Tibial nerve (tissue), 4 donors: ENCODE measurements around the gene ILDR2. TPM values are rescaled to one million over a fixed set of nuclear protein-coding genes. Genes with fewer than 3 reads are reported as not detected.

Experiments
- DNase-seq, 2 donors: peaks; one replicate each; pipeline ENCODE4 v3.0.0-alpha.2; 2019; ENCODE audit warnings: low spot score in 2 of 2
- H3K27ac ChIP-seq, 4 donors: fragments of 200-600 bp; sonication (generic) in 3 of 4; one replicate each; pipeline ENCODE4 v1.5.1; 2017 to 2019; ENCODE audit warnings: mild to moderate bottlenecking in 1 of 4
- H3K27me3 ChIP-seq, 2 donors: fragments of 200-600 bp; sonication (generic) in 1 of 2; one replicate each; pipeline versions ENCODE4 v1.5.1 to v1.6.0; 2017 to 2019
- H3K36me3 ChIP-seq, 3 donors: fragments of 200-600 bp; sonication (generic); one replicate each; pipeline ENCODE4 v1.5.1; 2018 to 2019
- H3K4me1 ChIP-seq, 4 donors: fragments of 200-600 bp; sonication (generic) in 3 of 4; one replicate each; pipeline ENCODE4 v1.5.1; 2017 to 2019
- H3K4me3 ChIP-seq, 4 donors: fragments of 200-600 bp; sonication (generic) in 3 of 4; one replicate each; pipeline ENCODE4 v1.5.1; 2017 to 2019; ENCODE audit warnings: mild to moderate bottlenecking in 1 of 4, moderate library complexity in 1 of 4
- H3K9me3 ChIP-seq, 4 donors: fragments of 200-600 bp; sonication (generic) in 3 of 4; one replicate each; pipeline ENCODE4 v1.5.1; 2017 to 2019
- CTCF ChIP-seq, 5 experiments: fragments of 200-600 bp in 3 of 5; fragments of 450-650 bp in 2 of 5; sonication (generic) in 3 of 5; IDR thresholded peaks; one replicate each; pipeline ENCODE4 v1.5.1; 2016 to 2019; ENCODE audit warnings: antibody characterized with exemption in 5 of 5, mild to moderate bottlenecking in 3 of 5, moderate library complexity in 2 of 5
- EP300 ChIP-seq, 2 donors: sonication (generic); formaldehyde crosslinking; IDR thresholded peaks; one replicate each; pipeline ENCODE4 v1.6.1; 2017; ENCODE audit warnings: antibody characterized with exemption in 2 of 2, mild to moderate bottlenecking in 1 of 2
- POLR2A ChIP-seq, 2 donors: fragments of 450-650 bp; IDR thresholded peaks; one replicate each; pipeline ENCODE4 v1.6.1; 2017; ENCODE audit warnings: antibody characterized with exemption in 2 of 2, mild to moderate bottlenecking in 2 of 2, moderate library complexity in 2 of 2
- WGBS, 2 donors: methylation state at CpG; one replicate each; pipeline ENCODE4 v1.1.5; 2018; 5-methylcytosine and 5-hydroxymethylcytosine counted together
- total RNA-seq, 4 donors: library from RNA; depleted of rRNA; stranded (reverse); fragments of >200 nt; gene quantifications; one replicate each; pipeline ENCODE4 v1.1.0, GENCODE V29; 2016

Gene ILDR2
- total RNA-seq, 4 donors from 2014 or later: 4.4 to 6.7 (median 5.7) TPM

- H3K27me3 ChIP-seq: no peaks in the 10 kb centered on the region
- WGBS, 2 donors: 62 to 69% methylated on average over 3 of the region's 3 CpGs
- no peak for DNase-seq
- TF ChIP-seq EP300 (IDR thresholded peaks at IDR 0.05) (no peak), POLR2A (IDR thresholded peaks at IDR 0.05) (no peak), CTCF (IDR thresholded peaks at IDR 0.05) (no peak)
- no peak overlapping the region for H3K4me3 ChIP-seq
- H3K9me3 ChIP-seq: peaks cover 0 to 7% (median 0%) of the 10 kb centered on the region in 4 donors
- H3K36me3 ChIP-seq: no peaks in the 10 kb centered on the region
- H3K4me1 ChIP-seq: peaks cover 0 to 2% (median 0%) of the 10 kb centered on the region in 4 donors
- no peak overlapping the region for H3K27ac ChIP-seq
Observed at GRCh38 chr1:166906647-166907046, 68.7 kb downstream of the ILDR2 start.

- peaks cover 0 to 5% (median 0%) of the 10 kb centered on the region in 4 donors for H3K4me1 ChIP-seq
- no peaks in the 10 kb centered on the region for H3K36me3 ChIP-seq
- 74 to 76% methylated on average over 3 of the region's 3 CpGs for WGBS, 2 donors
- H3K27me3 ChIP-seq: no peaks in the 10 kb centered on the region
- no peak for DNase-seq
- no peak for TF ChIP-seq CTCF (IDR thresholded peaks at IDR 0.05)
- TF ChIP-seq POLR2A (IDR thresholded peaks at IDR 0.05): no peak
- TF ChIP-seq EP300 (IDR thresholded peaks at IDR 0.05): no peak
- no peak overlapping the region for H3K4me3 ChIP-seq
- no peaks in the 10 kb centered on the region for H3K9me3 ChIP-seq
- H3K27ac ChIP-seq: no peak overlapping the region
Observed at GRCh38 chr1:166905900-166906299, 69.4 kb downstream of the ILDR2 start.

- H3K4me3 ChIP-seq: no peak overlapping the region
- no peak for DNase-seq
- no peak overlapping the region for H3K27ac ChIP-seq
- whole genome bisulfite sequencing, 2 donors: 55 to 58% methylated on average over 2 of the region's 2 CpGs
- TF ChIP-seq CTCF (IDR thresholded peaks at IDR 0.05) (no peak), POLR2A (IDR thresholded peaks at IDR 0.05) (no peak)
- no peaks in the 10 kb centered on the region for H3K27me3 ChIP-seq
- peaks cover 0 to 5% (median 0%) of the 10 kb centered on the region in 4 donors for H3K4me1 ChIP-seq
- no peaks in the 10 kb centered on the region for H3K36me3 ChIP-seq
- no peaks in the 10 kb centered on the region for H3K9me3 ChIP-seq
Observed at GRCh38 chr1:166905136-166905535, 70.2 kb downstream of the ILDR2 start.

GRCh38 chr1:166903232-166903631 lies 72.1 kb downstream of the ILDR2 start:
- TF ChIP-seq POLR2A (IDR thresholded peaks at IDR 0.05) (no peak), EP300 (IDR thresholded peaks at IDR 0.05) (no peak), CTCF (IDR thresholded peaks at IDR 0.05) (no peak)
- Histone ChIP-seq H3K4me1 (peaks cover 0 to 5% (median 0%) of the 10 kb centered on the region in 4 donors), H3K9me3 (no peaks in the 10 kb centered on the region), H3K27ac (no peak overlapping the region), H3K36me3 (no peaks in the 10 kb centered on the region), H3K4me3 (no peak overlapping the region), H3K27me3 (no peaks in the 10 kb centered on the region)
- DNase-seq: no peak
- WGBS, 2 donors: 78 to 88% methylated on average over 1 of the region's 1 CpG

- no peak overlapping the region for H3K27ac ChIP-seq
- H3K27me3 ChIP-seq: no peaks in the 10 kb centered on the region
- peaks cover 0 to 5% (median 0%) of the 10 kb centered on the region in 4 donors for H3K4me1 ChIP-seq
- no peak overlapping the region for H3K4me3 ChIP-seq
- WGBS, 2 donors: 42 to 45% methylated on average over 1 of the region's 1 CpG
- peaks cover 0 to 6% (median 0%) of the 10 kb centered on the region in 4 donors for H3K9me3 ChIP-seq
- H3K36me3 ChIP-seq: no peaks in the 10 kb centered on the region
- TF ChIP-seq EP300 (IDR thresholded peaks at IDR 0.05) (no peak), CTCF (IDR thresholded peaks at IDR 0.05) (no peak), POLR2A (IDR thresholded peaks at IDR 0.05) (no peak)
- DNase-seq: no peak
Observed at GRCh38 chr1:166902279-166902678, 73.1 kb downstream of the ILDR2 start.
